ENCODE data around the gene PES1. TPM values are rescaled to one million over a fixed set of nuclear protein-coding genes. Genes with fewer than 3 reads are reported as not detected.
"Not testable (repeated sequence)": the region's sequence is repeated elsewhere in the genome, so short reads cannot be mapped to it uniquely, and the experiment has no call there.

PES1 gene
- total RNA-seq, 1 experiment from 2014 or later = 167 TPM

DNA sequence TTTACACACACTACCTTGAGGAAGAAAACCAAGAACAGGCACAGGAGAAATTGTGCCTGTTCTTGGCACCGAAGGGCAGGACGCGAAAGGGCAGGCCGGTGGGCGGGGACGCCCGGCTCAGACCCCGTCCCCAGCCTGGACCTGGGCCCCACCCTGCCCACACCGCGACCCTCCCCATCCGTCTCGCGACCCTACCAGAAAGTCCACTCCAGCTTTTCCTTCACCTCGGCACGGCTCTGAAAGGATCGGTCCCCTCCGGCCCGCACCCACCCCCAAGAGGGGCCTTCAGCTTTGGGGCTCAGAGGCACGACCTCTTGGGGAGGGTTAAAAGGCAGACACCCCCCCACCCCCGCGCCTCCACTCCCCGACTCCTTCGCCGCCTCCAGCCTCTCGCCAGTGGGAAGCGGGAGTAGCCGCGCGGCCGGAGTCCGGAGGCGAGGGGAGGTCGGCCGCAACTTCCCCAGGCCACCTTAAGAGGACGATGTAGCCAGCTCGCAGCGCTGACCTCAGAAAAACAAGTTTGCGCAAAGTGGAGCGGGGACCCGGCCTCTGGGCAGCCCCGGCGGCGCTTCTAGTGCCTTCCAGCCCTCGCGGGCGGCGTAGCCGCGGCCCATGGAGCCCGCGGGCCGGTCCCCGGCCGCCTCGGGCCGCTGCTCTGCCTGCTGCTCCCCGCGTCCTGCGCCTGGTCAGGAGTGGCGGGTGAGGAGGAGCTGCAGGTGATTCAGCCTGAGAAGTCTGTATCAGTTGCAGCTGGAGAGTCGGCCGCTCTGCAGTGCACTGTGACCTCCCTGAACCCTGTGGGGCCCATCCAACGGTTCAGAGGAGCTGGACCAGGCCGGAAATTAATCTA, 49.5 kb downstream of the PES1 start (continued):
- TF ChIP-seq, protein P1, sequence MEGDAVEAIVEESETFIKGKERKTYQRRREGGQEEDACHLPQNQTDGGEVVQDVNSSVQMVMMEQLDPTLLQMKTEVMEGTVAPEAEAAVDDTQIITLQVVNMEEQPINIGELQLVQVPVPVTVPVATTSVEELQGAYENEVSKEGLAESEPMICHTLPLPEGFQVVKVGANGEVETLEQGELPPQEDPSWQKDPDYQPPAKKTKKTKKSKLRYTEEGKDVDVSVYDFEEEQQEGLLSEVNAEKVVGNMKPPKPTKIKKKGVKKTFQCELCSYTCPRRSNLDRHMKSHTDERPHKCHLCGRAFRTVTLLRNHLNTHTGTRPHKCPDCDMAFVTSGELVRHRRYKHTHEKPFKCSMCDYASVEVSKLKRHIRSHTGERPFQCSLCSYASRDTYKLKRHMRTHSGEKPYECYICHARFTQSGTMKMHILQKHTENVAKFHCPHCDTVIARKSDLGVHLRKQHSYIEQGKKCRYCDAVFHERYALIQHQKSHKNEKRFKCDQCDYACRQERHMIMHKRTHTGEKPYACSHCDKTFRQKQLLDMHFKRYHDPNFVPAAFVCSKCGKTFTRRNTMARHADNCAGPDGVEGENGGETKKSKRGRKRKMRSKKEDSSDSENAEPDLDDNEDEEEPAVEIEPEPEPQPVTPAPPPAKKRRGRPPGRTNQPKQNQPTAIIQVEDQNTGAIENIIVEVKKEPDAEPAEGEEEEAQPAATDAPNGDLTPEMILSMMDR (IDR thresholded peaks at IDR 0.05 in 2 of 3, conservative IDR thresholded peaks at IDR 0.05 in 1 of 3; ENCODE audit: borderline replicate concordance in 1 of 3, insufficient read depth in 1 of 3, low read depth in 2 of 3, low read length in 2 of 3) = no peak
- TF ChIP-seq YY1 (IDR thresholded peaks at IDR 0.05; ENCODE audit: extremely low read depth, insufficient replicate concordance, low read depth, low read length) (no peak), SIN3A (IDR thresholded peaks at IDR 0.05; ENCODE audit: low read depth) (no peak)

DNA sequence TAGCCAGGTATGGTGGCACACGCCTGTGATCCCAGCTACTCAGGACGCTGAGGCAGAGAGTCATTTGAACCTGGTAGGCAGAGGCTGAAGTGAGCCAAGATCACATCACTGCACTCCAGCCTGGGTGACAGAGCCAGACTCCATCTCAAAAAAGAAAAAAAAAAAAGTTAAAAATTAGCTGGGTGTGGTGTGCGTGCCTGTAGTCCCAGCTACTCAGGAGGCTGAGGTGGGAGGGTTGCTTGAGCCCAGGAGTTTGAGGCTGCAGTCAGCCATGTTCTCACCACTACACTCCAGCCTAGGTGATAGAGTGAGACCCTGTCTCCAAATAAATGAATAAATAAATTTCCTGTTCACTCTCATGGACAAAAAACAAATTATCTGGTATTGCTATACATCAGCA, 50.2 kb downstream of the PES1 start:
- BruUV-seq (replicated peaks); CTCF ChIA-PET; ATAC-seq: not testable (repeated sequence)

DNA sequence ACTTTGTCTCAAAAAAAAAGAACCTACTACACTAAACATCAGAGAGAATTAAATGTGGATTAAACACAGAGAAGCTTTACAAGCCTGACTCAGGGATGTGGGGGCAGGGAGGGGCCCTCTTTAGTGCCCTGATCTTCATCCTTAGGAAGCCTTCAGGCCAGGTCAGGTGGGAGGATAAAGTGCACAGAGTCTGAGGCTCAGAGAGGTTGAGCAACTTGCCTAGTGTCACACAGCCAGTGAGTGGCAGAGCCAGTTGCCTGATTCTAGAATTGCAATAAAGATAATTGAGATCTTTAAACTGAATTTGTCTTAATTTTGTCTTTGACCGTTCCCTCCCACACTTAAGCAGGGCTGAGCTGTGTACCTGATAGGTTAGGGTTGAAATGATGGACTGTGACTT, 52.3 kb downstream of the PES1 start:
- Histone ChIP-seq H3K4me1 (ENCODE audit: control insufficient read depth in 1 of 2, insufficient read depth in 2 of 2, low read length in 2 of 2) (no peaks in the 10 kb centered on the region), H3K9me3 (ENCODE audit: control insufficient read depth in 1 of 2, insufficient read depth in 1 of 2, low read depth in 1 of 2, low read length in 2 of 2) (no peaks in the 10 kb centered on the region), H3K36me3 (ENCODE audit: control insufficient read depth in 1 of 2, insufficient read depth in 2 of 2, low read length in 2 of 2) (no peaks in the 10 kb centered on the region), H3K79me2 (ENCODE audit: insufficient read depth, low read length) (no peaks in the 10 kb centered on the region), H2AFZ (ENCODE audit: low read depth, low read length, poor library complexity, severe bottlenecking) (no peak overlapping the region), H3K4me2 (ENCODE audit: low read length) (no peak overlapping the region), H3K9me2 (ENCODE audit: insufficient read depth) (no peaks in the 10 kb centered on the region), H3K27ac (ENCODE audit: low read depth, low read length) (no peak overlapping the region), H3K9ac (ENCODE audit: low read length) (no peak overlapping the region), H3K4me3 (replicated peaks in 1 of 2; ENCODE audit: low read depth in 1 of 2, low read length in 2 of 2) (no peak overlapping the region), H4K20me1 (ENCODE audit: insufficient read depth) (no peaks in the 10 kb centered on the region), H3K27me3 (ENCODE audit: insufficient read depth, low read length) (no peaks in the 10 kb centered on the region)
- intact Hi-C loops (cut with micrococcal nuclease) = no loop called here
- POLR2A ChIA-PET = no interaction called here
- ATAC-seq (no peak), DNase-seq (ENCODE audit: low read depth, low spot score) (no peak)
- CTCF ChIA-PET = no interaction called here
- no TSS peak for BruUV-seq (replicated peaks)
- RAD21 ChIA-PET (ENCODE audit: low non-redundant PET in 1 of 2, low total read pairs in 2 of 2, uncharacterized antibody in 2 of 2, unreplicated experiment in 2 of 2) = no interaction called here
- TF ChIP-seq, protein P2, sequence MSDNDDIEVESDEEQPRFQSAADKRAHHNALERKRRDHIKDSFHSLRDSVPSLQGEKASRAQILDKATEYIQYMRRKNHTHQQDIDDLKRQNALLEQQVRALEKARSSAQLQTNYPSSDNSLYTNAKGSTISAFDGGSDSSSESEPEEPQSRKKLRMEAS (IDR thresholded peaks at IDR 0.05) = no peak
- TF ChIP-seq ZFX (IDR thresholded peaks at IDR 0.05) (no peak), EZH2 (IDR thresholded peaks at IDR 0.05) (no peak), CEBPB (IDR thresholded peaks at IDR 0.05; ENCODE audit: low read depth) (no peak), ZNF274 (IDR thresholded peaks at IDR 0.05; ENCODE audit: low read depth, low read length) (no peak), TCF7L2 (IDR thresholded peaks at IDR 0.05; ENCODE audit: borderline replicate concordance, extremely low read depth, insufficient read depth, insufficient read length) (no peak)
- TF ChIP-seq, protein P3, sequence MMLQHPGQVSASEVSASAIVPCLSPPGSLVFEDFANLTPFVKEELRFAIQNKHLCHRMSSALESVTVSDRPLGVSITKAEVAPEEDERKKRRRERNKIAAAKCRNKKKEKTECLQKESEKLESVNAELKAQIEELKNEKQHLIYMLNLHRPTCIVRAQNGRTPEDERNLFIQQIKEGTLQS (IDR thresholded peaks at IDR 0.05) = no peak
- TF ChIP-seq, protein P4, sequence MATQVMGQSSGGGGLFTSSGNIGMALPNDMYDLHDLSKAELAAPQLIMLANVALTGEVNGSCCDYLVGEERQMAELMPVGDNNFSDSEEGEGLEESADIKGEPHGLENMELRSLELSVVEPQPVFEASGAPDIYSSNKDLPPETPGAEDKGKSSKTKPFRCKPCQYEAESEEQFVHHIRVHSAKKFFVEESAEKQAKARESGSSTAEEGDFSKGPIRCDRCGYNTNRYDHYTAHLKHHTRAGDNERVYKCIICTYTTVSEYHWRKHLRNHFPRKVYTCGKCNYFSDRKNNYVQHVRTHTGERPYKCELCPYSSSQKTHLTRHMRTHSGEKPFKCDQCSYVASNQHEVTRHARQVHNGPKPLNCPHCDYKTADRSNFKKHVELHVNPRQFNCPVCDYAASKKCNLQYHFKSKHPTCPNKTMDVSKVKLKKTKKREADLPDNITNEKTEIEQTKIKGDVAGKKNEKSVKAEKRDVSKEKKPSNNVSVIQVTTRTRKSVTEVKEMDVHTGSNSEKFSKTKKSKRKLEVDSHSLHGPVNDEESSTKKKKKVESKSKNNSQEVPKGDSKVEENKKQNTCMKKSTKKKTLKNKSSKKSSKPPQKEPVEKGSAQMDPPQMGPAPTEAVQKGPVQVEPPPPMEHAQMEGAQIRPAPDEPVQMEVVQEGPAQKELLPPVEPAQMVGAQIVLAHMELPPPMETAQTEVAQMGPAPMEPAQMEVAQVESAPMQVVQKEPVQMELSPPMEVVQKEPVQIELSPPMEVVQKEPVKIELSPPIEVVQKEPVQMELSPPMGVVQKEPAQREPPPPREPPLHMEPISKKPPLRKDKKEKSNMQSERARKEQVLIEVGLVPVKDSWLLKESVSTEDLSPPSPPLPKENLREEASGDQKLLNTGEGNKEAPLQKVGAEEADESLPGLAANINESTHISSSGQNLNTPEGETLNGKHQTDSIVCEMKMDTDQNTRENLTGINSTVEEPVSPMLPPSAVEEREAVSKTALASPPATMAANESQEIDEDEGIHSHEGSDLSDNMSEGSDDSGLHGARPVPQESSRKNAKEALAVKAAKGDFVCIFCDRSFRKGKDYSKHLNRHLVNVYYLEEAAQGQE (IDR thresholded peaks at IDR 0.05; ENCODE audit: low read depth) = no peak

More for the DNA sequence above, 50.2 kb downstream of the PES1 start:
- H3K9ac ChIP-seq (ENCODE audit: low read length); H3K4me1 ChIP-seq (ENCODE audit: control insufficient read depth in 1 of 2, insufficient read depth in 2 of 2, low read length in 2 of 2); H3K27ac ChIP-seq (ENCODE audit: low read depth, low read length); DNase-seq (ENCODE audit: low read depth, low spot score); H4K20me1 ChIP-seq (ENCODE audit: insufficient read depth); POLR2A ChIA-PET; RAD21 ChIA-PET (ENCODE audit: low non-redundant PET in 1 of 2, low total read pairs in 2 of 2, uncharacterized antibody in 2 of 2, unreplicated experiment in 2 of 2); H3K79me2 ChIP-seq (ENCODE audit: insufficient read depth, low read length); H2AFZ ChIP-seq (ENCODE audit: low read depth, low read length, poor library complexity, severe bottlenecking); intact Hi-C loops (cut with micrococcal nuclease); H3K27me3 ChIP-seq (ENCODE audit: insufficient read depth, low read length); H3K4me3 ChIP-seq (replicated peaks in 1 of 2; ENCODE audit: low read depth in 1 of 2, low read length in 2 of 2); H3K9me2 ChIP-seq (ENCODE audit: insufficient read depth); H3K36me3 ChIP-seq (ENCODE audit: control insufficient read depth in 1 of 2, insufficient read depth in 2 of 2, low read length in 2 of 2); H3K9me3 ChIP-seq (ENCODE audit: control insufficient read depth in 1 of 2, insufficient read depth in 1 of 2, low read depth in 1 of 2, low read length in 2 of 2); H3K4me2 ChIP-seq (ENCODE audit: low read length): not testable (repeated sequence)

All from HCT116 (cell line).